GM21526 (cell line): ENCODE data around the gene CD109.
"Not testable (repeated sequence)": the region's sequence is repeated elsewhere in the genome, so short reads cannot be mapped to it uniquely, and the experiment has no call there.

ENCODE experiments used
- ATAC-seq: cut with Tn5 transposase; IDR thresholded peaks from one replicate; pipeline ENCODE4 v1.9.1; 2021; ENCODE audit warnings: moderate library complexity; ENCODE audit not compliant: unreplicated experiment, low FRiP score

CD109 gene

GRCh38 chr6:73695619-73696421 is at the start of gene CD109:
Gene CD109 (plus strand): TSS chr6:73696203. CDS start chr6:73696216, 13 bp downstream.
- peak; percentile 54 for ATAC-seq

GRCh38 chr6:73648166-73648565 is 47.8 kb upstream of the CD109 start:
- ATAC-seq, result no peak

- no peak for ATAC-seq
These were observed 46.2 kb upstream of the CD109 start for GRCh38 chr6:73649783-73650182.

- ATAC-seq, result peak; percentile 47
These were observed 43.1 kb upstream of the CD109 start for GRCh38 chr6:73652637-73653570.

GRCh38 chr6:73653571-73654424 is 42.2 kb upstream of the CD109 start, which contains the start of gene SLC17A5:
Gene SLC17A5 (minus strand): TSS chr6:73653992. CDS start chr6:73653886, 106 bp downstream.
- ATAC-seq, result peak; percentile 86

- no peak for ATAC-seq
These were observed 40.6 kb upstream of the CD109 start for GRCh38 chr6:73655341-73655917.

- ATAC-seq, result no peak
These were observed 39.4 kb upstream of the CD109 start for GRCh38 chr6:73656531-73657145.

GRCh38 chr6:73657201-73657600 is 38.8 kb upstream of the CD109 start:
- ATAC-seq, result no peak

- no peak for ATAC-seq
These were observed 31.3 kb upstream of the CD109 start for GRCh38 chr6:73664701-73665100.

- peak; percentile 84 for ATAC-seq
These were observed 30.2 kb upstream of the CD109 start for GRCh38 chr6:73665686-73666319.

GRCh38 chr6:73666393-73666792 is 29.6 kb upstream of the CD109 start:
- ATAC-seq, result no peak

- ATAC-seq, result no peak
These were observed 28.2 kb upstream of the CD109 start for GRCh38 chr6:73667798-73668197.

- no peak for ATAC-seq
These were observed 27.0 kb upstream of the CD109 start for GRCh38 chr6:73669005-73669404.

GRCh38 chr6:73671911-73672685 is 23.9 kb upstream of the CD109 start:
- ATAC-seq, result no peak

GRCh38 chr6:73675466-73676098 is 20.4 kb upstream of the CD109 start:
- peak; percentile 93 for ATAC-seq

GRCh38 chr6:73679009-73679408 is 17.0 kb upstream of the CD109 start:
- no peak for ATAC-seq

- not testable (repeated sequence) for ATAC-seq
These were observed 16.2 kb upstream of the CD109 start for GRCh38 chr6:73679846-73680245.
